Prostate gland (tissue), 1 donor: ENCODE data around the gene PELI3.

Experiments used
- POLR2A ChIP-seq: fragments of 450-650 bp; IDR thresholded peaks from one replicate; pipeline ENCODE4 v1.6.1; 2016; ENCODE audit warnings: antibody characterized with exemption, mild to moderate bottlenecking
- POLR2AphosphoS5 ChIP-seq: sonication (generic); formaldehyde crosslinking; IDR thresholded peaks from one replicate; pipeline ENCODE4 v1.6.1; 2017; ENCODE audit warnings: antibody characterized with exemption

GRCh38 chr11:66494935-66495334, 28.2 kb downstream of the PELI3 start:
- TF ChIP-seq POLR2A (no peak), POLR2AphosphoS5 (no peak)
